ENCODE measurements around the gene PRKCE.

Gene PRKCE

GRCh38 chr2:45651415-45652089 is at the start of gene PRKCE:
PRKCE (plus strand) TSS chr2:45651675.
- DNase-seq, result no peak

- DNase-seq, result no peak
These were observed 48.9 kb upstream of the PRKCE start for GRCh38 chr2:45602624-45603023.

GRCh38 chr2:45605116-45605515 is 46.4 kb upstream of the PRKCE start:
- DNase-seq, result no peak

GRCh38 chr2:45606796-45607195 is 44.7 kb upstream of the PRKCE start:
- no peak for DNase-seq

- peak in 1 of 2 experiments; percentile 14 for DNase-seq
These were observed 43.8 kb upstream of the PRKCE start for GRCh38 chr2:45607701-45608100.

- peak in 1 of 2 experiments; percentile 17 for DNase-seq
These were observed 41.0 kb upstream of the PRKCE start for GRCh38 chr2:45610281-45611019.

- DNase-seq, result peak; percentile 81 to 90
These were observed 40.2 kb upstream of the PRKCE start, which contains the start of gene SRBD1 for GRCh38 chr2:45611020-45611859. SRBD1 (minus strand) TSS chr2:45611267; CDS start chr2:45605441, 5,826 bp downstream.

- no peak for DNase-seq
These were observed 39.2 kb upstream of the PRKCE start for GRCh38 chr2:45612285-45612684.

- DNase-seq, result no peak
These were observed 38.7 kb upstream of the PRKCE start for GRCh38 chr2:45612731-45613130.

GRCh38 chr2:45614330-45614729 is 37.1 kb upstream of the PRKCE start:
- no peak for DNase-seq

GRCh38 chr2:45614871-45615415 is 36.5 kb upstream of the PRKCE start:
- no peak for DNase-seq

GRCh38 chr2:45616658-45617411 is 34.6 kb upstream of the PRKCE start:
- no peak for DNase-seq

- no peak for DNase-seq
These were observed 34.0 kb upstream of the PRKCE start for GRCh38 chr2:45617496-45617895.

GRCh38 chr2:45622336-45623075 is 29.0 kb upstream of the PRKCE start:
- DNase-seq, result no peak

- DNase-seq, result no peak
These were observed 28.4 kb upstream of the PRKCE start for GRCh38 chr2:45623098-45623497.

- no peak for DNase-seq
These were observed 25.7 kb upstream of the PRKCE start for GRCh38 chr2:45625824-45626223.

- DNase-seq, result no peak
These were observed 24.9 kb upstream of the PRKCE start for GRCh38 chr2:45626387-45627221.

GRCh38 chr2:45627911-45628310 is 23.6 kb upstream of the PRKCE start:
- DNase-seq, result no peak

GRCh38 chr2:45629971-45630370 is 21.5 kb upstream of the PRKCE start:
- no peak for DNase-seq

- DNase-seq, result no peak
These were observed 20.2 kb upstream of the PRKCE start for GRCh38 chr2:45631319-45631718.

- DNase-seq, result no peak
These were observed 19.5 kb upstream of the PRKCE start for GRCh38 chr2:45631955-45632354.

Data from NCI-H1930 (cell line).